GM12878 (cell line): ENCODE results near the gene ADAR. TPM values are rescaled to one million over a fixed set of nuclear protein-coding genes. Genes with fewer than 3 reads are reported as not detected.

Experiments
- ATAC-seq: fragments of 200-7000 bp; cut with Tn5 transposase; 3 replicates; pipeline ENCODE4 v1.9.1; 2020; ENCODE audit warnings: mild to moderate bottlenecking, moderate library complexity
- BruUV-seq: library from RNA; stranded (reverse); fragments of 400-500 nt; replicated peaks from 2 replicates; lab custom pipeline; 2021; lab: Mats Ljungman, UMichigan
- CTCF ChIA-PET: fragments of 300-600 bp; sonication (Branson Sonifier 250); formaldehyde crosslinking; extraction: SDS; loops from one replicate; lab custom pipeline; 2021; ENCODE audit warnings: inconsistent platforms; lab: Yijun Ruan, JAX
- POLR2A ChIA-PET: fragments of 350-600 bp; formaldehyde crosslinking; extraction: SDS; loops from one replicate; lab custom pipeline; 2021; ENCODE audit warnings: inconsistent platforms; lab: Charles Lee
- RAD21 ChIA-PET: fragments of 300-600 bp; sonication (Branson Sonifier 250); formaldehyde crosslinking; loops from one replicate; lab custom pipeline; 2023; ENCODE audit warnings: antibody characterized with exemption; ENCODE audit not compliant: unreplicated experiment; lab: Charles Lee
- SMC1A ChIA-PET: fragments of 300-600 bp; sonication (Branson Sonifier 250); formaldehyde crosslinking; loops from one replicate; lab custom pipeline; 2023; ENCODE audit not compliant: unreplicated experiment, uncharacterized antibody; lab: Charles Lee
- DNase-seq: peaks from one replicate; pipeline ENCODE4 v3.0.0-alpha.2; 2011; ENCODE audit warnings: low read depth, low spot score
- FAIRE-seq: peaks from 3 replicates; lab custom pipeline; 2011; peaks lifted over from hg19 to GRCh38; lab: Jason Lieb, UNC
- H2AFZ ChIP-seq: 2 replicates; pipeline ENCODE4 v1.6.0; 2011; ENCODE audit warnings: low read depth, low read length, control low read depth; ENCODE audit not compliant: control insufficient read depth
- H3K27ac ChIP-seq: 2 replicates; pipeline ENCODE4 v1.5.1; 2011; ENCODE audit warnings: control low read depth; ENCODE audit not compliant: control insufficient read depth, insufficient read depth
- H3K27me3 ChIP-seq, 2 experiments: replicated peaks in 1 of 2; 2 replicates each; pipeline versions ENCODE4 v1.6.0 to v1.6.1; 2011; ENCODE audit warnings: low read length in 1 of 2; ENCODE audit not compliant: control insufficient read depth in 2 of 2, insufficient read depth in 2 of 2
- H3K36me3 ChIP-seq, 2 experiments: 2 replicates each; pipeline ENCODE4 v1.5.1; 2011; ENCODE audit warnings: low read length in 1 of 2; ENCODE audit not compliant: control insufficient read depth in 2 of 2, insufficient read depth in 2 of 2
- H3K4me1 ChIP-seq: 2 replicates; pipeline ENCODE4 v1.6.1; 2011; ENCODE audit warnings: mild to moderate bottlenecking, low read length, moderate library complexity, mixed read lengths; ENCODE audit not compliant: control insufficient read depth, insufficient read depth
- H3K4me2 ChIP-seq: 2 replicates; pipeline ENCODE4 v1.6.0; 2011; ENCODE audit warnings: control low read depth; ENCODE audit not compliant: control insufficient read depth, insufficient read depth
- H3K4me3 ChIP-seq: fragments of 200-600 bp; sonication (generic); 2 replicates; pipeline ENCODE4 v1.5.1; 2016
- H3K79me2 ChIP-seq: 2 replicates; pipeline ENCODE4 v1.6.0; 2011; ENCODE audit warnings: low read length; ENCODE audit not compliant: control insufficient read depth, insufficient read depth
- H3K9ac ChIP-seq: 2 replicates; pipeline ENCODE4 v1.8.0; 2011; ENCODE audit warnings: low read length, control low read depth, mixed read lengths; ENCODE audit not compliant: control insufficient read depth, insufficient read depth
- H3K9me3 ChIP-seq: replicated peaks from 3 replicates; pipeline ENCODE4 v1.5.1; 2011; ENCODE audit warnings: mild to moderate bottlenecking, low read length; ENCODE audit not compliant: control insufficient read depth, insufficient read depth
- H4K20me1 ChIP-seq: 2 replicates; pipeline ENCODE4 v1.6.0; 2011; ENCODE audit not compliant: control insufficient read depth, insufficient read depth
- ATF7 ChIP-seq: fragments of 450-650 bp; IDR thresholded peaks from 2 replicates; pipeline ENCODE4 v1.6.1; 2016; ENCODE audit warnings: low read depth, mild to moderate bottlenecking
- BCL11A ChIP-seq: IDR thresholded peaks from 2 replicates; pipeline ENCODE4 v1.6.1; 2011; ENCODE audit warnings: low read depth, low read length
- CEBPZ ChIP-seq: fragments of 150-350 bp; IDR thresholded peaks from 2 replicates; pipeline ENCODE4 v1.6.1; 2016; ENCODE audit warnings: low read depth, low read length
- DPF2 ChIP-seq: fragments of 450-650 bp; IDR thresholded peaks from 2 replicates; pipeline ENCODE4 v1.6.1; 2017; ENCODE audit warnings: mild to moderate bottlenecking
- EGR1 ChIP-seq, 2 experiments: IDR thresholded peaks; 1 replicate in 1 of 2; 2 replicates in 1 of 2; pipeline ENCODE4 v1.6.1; 2011 to 2012; ENCODE audit warnings: low read depth in 2 of 2, low read length in 2 of 2, borderline replicate concordance in 1 of 2, mild to moderate bottlenecking in 1 of 2, moderate library complexity in 1 of 2
- EP300 ChIP-seq, 2 experiments: fragments of 150-350 bp in 1 of 2; IDR thresholded peaks; 2 replicates each; pipeline ENCODE4 v1.6.1; 2011 to 2012; ENCODE audit warnings: low read depth in 2 of 2, low read length in 2 of 2, borderline replicate concordance in 1 of 2, improper control_type of control experiment in 1 of 2, inconsistent platforms in 1 of 2; ENCODE audit not compliant: control insufficient read depth in 1 of 2
- ESRRA ChIP-seq: IDR thresholded peaks from 2 replicates; pipeline ENCODE4 v1.6.1; 2012; ENCODE audit warnings: mild to moderate bottlenecking, low read length, improper control_type of control experiment
- FOS ChIP-seq: IDR thresholded peaks from 3 replicates; pipeline ENCODE4 v1.6.1; 2011; ENCODE audit warnings: borderline replicate concordance; ENCODE audit not compliant: insufficient read length; ENCODE audit errors: extremely low read depth
- KDM1A ChIP-seq: fragments of 200-600 bp; sonication (generic); IDR thresholded peaks from 2 replicates; pipeline ENCODE4 v1.6.1; 2016; ENCODE audit warnings: borderline replicate concordance
- LARP7 ChIP-seq: fragments of 450-650 bp; IDR thresholded peaks from 2 replicates; pipeline ENCODE4 v1.6.1; 2017; ENCODE audit warnings: mild to moderate bottlenecking
- NBN ChIP-seq: fragments of 450-650 bp; IDR thresholded peaks from 2 replicates; pipeline ENCODE4 v1.6.1; 2016
- NKRF ChIP-seq: fragments of 450-650 bp; conservative IDR thresholded peaks from 2 replicates; pipeline ENCODE4 v1.6.1; 2017; ENCODE audit warnings: mild to moderate bottlenecking, moderate library complexity
- PAX5 ChIP-seq: IDR thresholded peaks from 2 replicates; pipeline ENCODE4 v1.6.1; 2011; ENCODE audit warnings: low read depth, low read length, borderline replicate concordance
- PAX8 ChIP-seq: fragments of 450-650 bp; IDR thresholded peaks from 2 replicates; pipeline ENCODE4 v1.6.1; 2017; ENCODE audit warnings: mild to moderate bottlenecking, moderate library complexity
- RELA ChIP-seq: fragments of 450-650 bp; IDR thresholded peaks from 2 replicates; pipeline ENCODE4 v1.8.0; 2014; ENCODE audit warnings: borderline replicate concordance; ENCODE audit not compliant: partially characterized antibody
- SKIL ChIP-seq: fragments of 450-650 bp; IDR thresholded peaks from 2 replicates; pipeline ENCODE4 v1.6.1; 2017; ENCODE audit warnings: mild to moderate bottlenecking, low read depth, inconsistent platforms; ENCODE audit not compliant: poor library complexity, severe bottlenecking
- SMAD1 ChIP-seq: fragments of 450-650 bp; IDR thresholded peaks from 2 replicates; pipeline ENCODE4 v1.6.1; 2018; ENCODE audit warnings: mild to moderate bottlenecking, low read depth; ENCODE audit not compliant: partially characterized antibody
- WGBS: methylation state at CpG from one replicate; pipeline ENCODE4 v1.1.6; 2016; ENCODE audit warnings: low lambda C conversion rate; ENCODE audit not compliant: insufficient replicate concordance, insufficient coverage; ENCODE audit errors: missing lambda C conversion rate; 5-methylcytosine and 5-hydroxymethylcytosine counted together
- in situ Hi-C: fragments of 300-500 bp; cut with MboI; formaldehyde crosslinking; loops from 9 replicates; pipeline ENCODE4 v1.14.3; 2018; ENCODE audit warnings: mixed read lengths
- intact Hi-C: fragments of 100-400 bp; cut with micrococcal nuclease; formaldehyde crosslinking; loops from one replicate; pipeline ENCODE4 v1.14.2; 2022; ENCODE audit not compliant: unreplicated experiment
- polyA plus RNA-seq, 11 experiments: library from polyadenylated mRNA; depleted of rRNA in 4 of 11; unstranded in 6 of 11; stranded (reverse) in 5 of 11; fragments of >200 nt; fragmentation: Nextera tagmentation in 4 of 11; fragmentation: Illumina TruSeq in 1 of 11; extraction: Ambion mirVana in 4 of 11; extraction: Trizol in 1 of 11; gene quantifications; 1 replicate in 1 of 11; 2 replicates in 10 of 11; pipeline versions ENCODE4 v1.2.1 to v1.2.3, GENCODE V29; 2011 to 2016; ENCODE audit warnings: inconsistent platforms in 2 of 11, missing spikeins in 2 of 11, low read depth in 1 of 11
- total RNA-seq, 4 experiments: library from RNA; depleted of rRNA in 3 of 4; stranded (reverse); fragments of >200 nt in 3 of 4; fragmentation: Illumina TruSeq in 1 of 4; extraction: Trizol in 1 of 4; gene quantifications; 2 replicates each; pipeline versions ENCODE4 v1.2.1 to v1.2.3, GENCODE V29; 2013 to 2021

The ADAR gene
- total and polyA plus RNA-seq, 10 of the 15 experiments (the other 5 are each of a cell fraction or from before 2014, with no cell fraction given) = 55.5 to 413 (median 176) TPM

- Histone ChIP-seq H3K4me2 (no peak overlapping the region; the same call in 1 of the 2 replicates), H3K4me1 (no peaks in the 10 kb centered on the region), H3K27ac (no peak overlapping the region), H2AFZ (no peak overlapping the region), H3K79me2 (no peaks in the 10 kb centered on the region), H3K9ac (no peak overlapping the region), H4K20me1 (no peaks in the 10 kb centered on the region; the same call in 1 of the 2 replicates), H3K27me3 (peaks cover 2 to 5% of the 10 kb centered on the region in 2 experiments; a peak in 3 of 4 replicates), H3K4me3 (no peak overlapping the region), H3K9me3 (no peaks in the 10 kb centered on the region), H3K36me3 (no peaks in the 10 kb centered on the region)
- ChIA-PET RAD21 (interaction anchor here (1.1 kb wide), 1 partner anchor 9 kb away, joined by 6 read pairs; no protein-coding TSS in a partner anchor), SMC1A (interaction anchor here (1.4 kb wide), 1 partner anchor 87 kb away, joined by 3 read pairs; no protein-coding TSS in a partner anchor), CTCF (interaction anchor here (2.1 kb wide), 1 partner anchor 8 kb away, joined by 8 read pairs; no protein-coding TSS in a partner anchor), POLR2A (no interaction called here)
- DNase-seq (no peak), ATAC-seq (no peak; the same call in 2 of the 3 replicates), FAIRE-seq (no peak)
- 28% methylated on average over 17 of the region's 17 CpGs for WGBS
- no TSS peak for BruUV-seq
- TF ChIP-seq NKRF (no peak), EP300 (IDR thresholded peaks at IDR 0.05; ENCODE audit: borderline replicate concordance in 1 of 2, control insufficient read depth in 1 of 2, low read depth in 2 of 2, low read length in 2 of 2) (no peak), FOS (no peak), LARP7 (no peak), ATF7 (no peak), RELA (no peak), KDM1A (no peak), EGR1 (IDR thresholded peaks at IDR 0.05; ENCODE audit: borderline replicate concordance in 1 of 2, low read depth in 2 of 2, low read length in 2 of 2) (no peak), DPF2 (no peak), PAX8 (no peak), NBN (no peak), PAX5 (no peak), BCL11A (no peak), SMAD1 (no peak), ESRRA (no peak), CEBPZ (no peak), SKIL (no peak)
- intact Hi-C loops = no loop called here
- in situ Hi-C loops = loop anchor here (5.0 kb wide), 1 partner anchor 314 kb away; no protein-coding TSS in a partner anchor
Observed at GRCh38 chr1:154568157-154568815, 39.7 kb downstream of the ADAR start.
